ENCODE results near the gene SMIM11. TPM values are rescaled to one million over a fixed set of nuclear protein-coding genes. Genes with fewer than 3 reads are reported as not detected.
"Not testable (repeated sequence)": the region's sequence is repeated elsewhere in the genome, so short reads cannot be mapped to it uniquely, and the experiment has no call there.

The SMIM11 gene
- total RNA-seq, 1 donor, result 6.5 TPM

- TF ChIP-seq CTCF (IDR thresholded peaks at IDR 0.05; ENCODE audit: insufficient read depth, low read length), result no peak
Measured at GRCh38 chr21:34362670-34363069, 12.6 kb upstream of the SMIM11 start.

DNA sequence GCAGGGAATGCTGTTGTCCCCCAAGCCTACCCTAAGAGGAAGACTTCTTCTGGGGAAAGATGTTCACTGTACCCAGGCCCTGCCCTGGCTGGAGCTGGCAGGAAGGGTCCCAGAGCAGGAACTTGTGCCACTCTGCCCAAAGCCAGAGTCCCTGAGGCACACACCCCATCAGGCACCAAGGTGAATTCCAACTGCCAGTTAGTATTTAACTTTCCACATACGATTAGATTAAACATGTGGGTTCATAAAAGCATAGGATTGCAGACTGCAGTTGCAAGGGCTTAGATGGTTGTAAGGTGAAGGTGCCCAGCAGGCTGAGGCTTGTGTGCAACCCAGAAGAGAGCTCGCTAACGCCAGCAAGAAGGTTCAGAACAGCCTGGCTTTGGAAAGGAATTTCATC lies 11.6 kb upstream of the SMIM11 start, which contains the start of gene KCNE2:
TSS of gene KCNE2 (plus strand) at position 274 of the 400 bp plus-strand sequence. CDS start 6,473 bp downstream, outside the sequence.
- no peak for TF ChIP-seq CTCF (IDR thresholded peaks at IDR 0.05; ENCODE audit: insufficient read depth, low read length)
- no peak within 1 kb of the TSS for H3K4me3 ChIP-seq (ENCODE audit: low read depth, low read length)
- DNase-seq (ENCODE audit: low read depth), result no peak

More at GRCh38 chr21:34362670-34363069, 12.6 kb upstream of the SMIM11 start:
- no peak overlapping the region for H3K4me3 ChIP-seq (ENCODE audit: low read depth, low read length)
- DNase-seq (ENCODE audit: low read depth), result no peak

DNA sequence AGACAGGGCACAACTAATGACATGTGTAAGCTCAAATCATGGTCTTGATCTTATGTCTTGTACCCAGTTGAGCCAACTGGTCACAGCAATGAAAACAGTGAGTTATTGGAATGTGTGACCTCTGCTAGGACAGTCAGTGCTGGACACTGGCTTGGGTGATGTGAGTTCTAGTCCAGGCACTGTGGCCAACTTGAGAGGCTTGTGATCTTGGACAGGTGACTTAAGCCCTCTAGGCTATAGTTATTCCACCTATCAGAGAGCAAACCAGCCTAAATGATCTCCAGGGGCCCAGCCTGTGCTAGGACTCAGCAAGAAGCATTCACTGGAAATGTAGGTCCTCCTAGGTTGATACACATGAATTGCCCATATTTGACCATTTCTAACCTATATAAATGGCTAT lies 10.4 kb upstream of the SMIM11 start:
- no peak for TF ChIP-seq CTCF (IDR thresholded peaks at IDR 0.05; ENCODE audit: insufficient read depth, low read length)
- no peak overlapping the region for H3K4me3 ChIP-seq (ENCODE audit: low read depth, low read length)
- no peak for DNase-seq (ENCODE audit: low read depth)

DNA sequence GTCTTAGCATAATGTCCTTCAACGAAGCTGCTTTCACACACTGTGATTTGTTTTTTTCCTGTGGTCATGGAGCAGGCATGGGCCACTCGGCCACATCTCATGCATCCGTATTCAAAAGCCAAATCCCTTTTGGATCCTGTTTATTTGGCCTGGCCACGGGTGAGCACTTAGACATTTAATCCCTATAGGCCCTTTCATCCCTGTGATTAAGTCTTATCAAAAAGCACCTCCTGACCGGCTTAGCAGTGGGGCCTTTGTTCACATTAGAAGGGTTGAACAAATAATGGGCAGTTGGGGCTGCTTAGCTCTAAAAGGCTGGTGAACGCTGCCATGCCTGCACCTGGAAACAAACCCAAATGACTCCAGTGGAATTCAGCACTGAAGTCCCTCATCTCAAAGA lies 9.5 kb upstream of the SMIM11 start:
- H3K4me3 ChIP-seq (ENCODE audit: low read depth, low read length), result no peak overlapping the region
- TF ChIP-seq CTCF (IDR thresholded peaks at IDR 0.05; ENCODE audit: insufficient read depth, low read length), result no peak
- no peak for DNase-seq (ENCODE audit: low read depth)

GRCh38 chr21:34367320-34367935 lies 7.9 kb upstream of the SMIM11 start:
- DNase-seq (ENCODE audit: low read depth), result peak; percentile 88
- H3K4me3 ChIP-seq (ENCODE audit: low read depth, low read length), result no peak overlapping the region
- peak; percentile 86 for TF ChIP-seq CTCF (IDR thresholded peaks at IDR 0.05; ENCODE audit: insufficient read depth, low read length)

DNA sequence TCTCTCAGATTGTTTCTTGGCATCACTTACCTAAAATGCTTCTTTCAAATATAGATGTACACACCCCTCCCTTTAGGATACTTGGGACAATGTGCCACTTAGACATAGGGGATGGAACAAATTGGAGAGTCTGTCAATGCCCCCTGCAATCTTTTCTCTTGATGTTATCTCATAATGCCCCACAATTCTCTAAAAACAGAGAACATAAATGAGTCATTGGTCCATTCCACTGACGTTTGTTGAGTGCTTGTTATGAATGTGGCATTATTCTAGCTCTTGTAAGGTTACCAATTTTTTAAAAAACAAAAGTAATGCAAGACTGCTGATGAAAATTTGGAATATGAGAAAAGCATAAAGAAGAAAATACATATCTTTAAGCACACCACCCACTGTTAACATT lies 5.6 kb upstream of the SMIM11 start:
- no peak for DNase-seq (ENCODE audit: low read depth)
- H3K4me3 ChIP-seq (ENCODE audit: low read depth, low read length), result no peak overlapping the region
- TF ChIP-seq CTCF (IDR thresholded peaks at IDR 0.05; ENCODE audit: insufficient read depth, low read length), result no peak

DNA sequence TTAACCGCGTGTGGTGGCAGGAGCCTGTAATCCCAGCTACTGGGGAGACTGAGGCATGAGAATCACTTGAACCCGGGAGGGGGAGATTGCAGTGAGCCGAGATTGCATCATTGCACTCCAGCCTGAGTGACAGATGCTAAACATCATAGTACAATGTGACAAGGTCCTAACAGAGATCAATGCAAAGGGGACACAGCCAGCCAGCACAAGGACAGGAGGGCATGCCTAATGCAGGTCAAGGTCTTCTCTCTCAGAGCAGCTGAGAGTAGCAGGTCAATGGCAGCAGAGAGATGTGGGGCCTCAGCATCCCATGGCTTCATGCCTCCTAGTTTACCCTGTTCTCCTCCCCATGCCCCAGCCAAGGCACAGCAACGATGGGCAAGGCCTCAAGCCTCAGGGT lies 3.0 kb upstream of the SMIM11 start:
- no peak for DNase-seq (ENCODE audit: low read depth)
- H3K4me3 ChIP-seq (ENCODE audit: low read depth, low read length), result no peak overlapping the region
- no peak for TF ChIP-seq CTCF (IDR thresholded peaks at IDR 0.05; ENCODE audit: insufficient read depth, low read length)

GRCh38 chr21:34374462-34374861 lies 845 bp upstream of the SMIM11 start:
- not testable (repeated sequence) for DNase-seq (ENCODE audit: low read depth); H3K4me3 ChIP-seq (ENCODE audit: low read depth, low read length)

DNA sequence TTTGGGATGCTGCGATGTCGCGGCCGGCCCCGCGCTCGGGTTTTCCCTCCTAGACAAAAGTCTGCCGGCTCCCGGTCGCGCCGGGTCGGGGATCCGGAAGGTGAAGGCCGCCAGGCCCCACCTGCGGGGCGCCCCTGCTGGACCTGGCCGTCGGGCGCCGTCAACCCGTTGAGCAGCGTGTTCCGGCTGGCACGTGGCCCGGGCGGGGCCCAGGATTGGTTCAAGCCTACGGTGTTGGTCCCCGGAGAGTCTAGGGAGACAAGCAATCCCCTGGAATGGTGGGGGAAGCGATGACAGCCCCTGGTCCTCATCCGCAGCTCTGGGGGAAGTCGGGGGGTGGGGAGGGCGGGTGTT lies 289 bp downstream of the SMIM11 start:
- H3K4me3 ChIP-seq (ENCODE audit: low read depth, low read length); DNase-seq (ENCODE audit: low read depth): not testable (repeated sequence)

DNA sequence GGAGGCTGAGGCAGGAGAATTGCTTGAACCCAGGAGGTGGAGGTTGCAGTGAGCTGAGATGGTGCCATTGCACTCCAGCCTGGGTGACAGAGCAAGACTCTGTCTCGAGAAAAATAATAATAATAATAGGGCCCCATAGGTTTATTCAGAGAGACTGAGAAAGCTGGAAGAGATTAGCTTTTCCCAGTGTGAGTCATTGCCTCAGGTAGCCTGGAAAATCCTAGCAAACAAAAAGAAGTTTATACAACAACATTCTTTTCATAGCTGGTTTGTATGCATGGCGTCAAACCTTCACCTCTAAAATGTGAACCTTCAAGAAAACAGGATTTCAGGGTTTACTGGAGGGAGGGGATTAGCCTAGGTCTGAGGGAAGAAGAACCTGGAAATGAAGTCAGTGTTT lies 7.8 kb downstream of the SMIM11 start:
- DNase-seq (ENCODE audit: low read depth); H3K4me3 ChIP-seq (ENCODE audit: low read depth, low read length): not testable (repeated sequence)
